ENCODE measurements around the gene SHC4. TPM values are rescaled to one million over a fixed set of nuclear protein-coding genes. Genes with fewer than 3 reads are reported as not detected.
A peak's percentile ranks its signal among the peaks of the same experiment; 100 is the strongest.

Gene SHC4
- total and polyA plus RNA-seq, 4 donors, result 0.09 to 1.9 (median 0.44) TPM

DNA sequence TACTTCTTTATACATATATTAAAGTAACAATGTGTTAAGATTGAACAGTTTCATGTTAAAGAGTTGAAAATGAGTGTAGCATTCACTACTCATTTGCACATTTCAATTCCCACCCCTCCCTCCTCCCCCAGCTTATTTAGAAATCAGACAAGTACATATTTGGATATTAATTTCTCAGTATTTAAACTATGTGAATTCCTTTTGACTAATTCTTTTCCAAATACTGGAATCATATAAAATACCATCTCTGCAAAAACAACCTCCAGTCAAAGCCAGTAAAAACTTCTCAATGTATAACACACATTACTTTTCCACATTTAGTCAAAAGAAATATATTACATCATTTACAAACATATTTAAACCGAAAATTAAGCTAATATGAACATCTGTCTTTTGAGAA, 25.5 kb upstream of the SHC4 start:
- 80 to 89% methylated on average over 1 of the region's 1 CpG for WGBS, 2 donors
- no peaks in the 10 kb centered on the region for H3K9me3 ChIP-seq (ENCODE audit: control insufficient read depth in 4 of 4, insufficient read depth in 3 of 4, low read length in 3 of 4)
- no peaks in the 10 kb centered on the region for H3K27me3 ChIP-seq (ENCODE audit: control insufficient read depth in 3 of 3, insufficient read depth in 3 of 3, low read length in 2 of 3)
- no peak for DNase-seq
- TF ChIP-seq, protein P1, sequence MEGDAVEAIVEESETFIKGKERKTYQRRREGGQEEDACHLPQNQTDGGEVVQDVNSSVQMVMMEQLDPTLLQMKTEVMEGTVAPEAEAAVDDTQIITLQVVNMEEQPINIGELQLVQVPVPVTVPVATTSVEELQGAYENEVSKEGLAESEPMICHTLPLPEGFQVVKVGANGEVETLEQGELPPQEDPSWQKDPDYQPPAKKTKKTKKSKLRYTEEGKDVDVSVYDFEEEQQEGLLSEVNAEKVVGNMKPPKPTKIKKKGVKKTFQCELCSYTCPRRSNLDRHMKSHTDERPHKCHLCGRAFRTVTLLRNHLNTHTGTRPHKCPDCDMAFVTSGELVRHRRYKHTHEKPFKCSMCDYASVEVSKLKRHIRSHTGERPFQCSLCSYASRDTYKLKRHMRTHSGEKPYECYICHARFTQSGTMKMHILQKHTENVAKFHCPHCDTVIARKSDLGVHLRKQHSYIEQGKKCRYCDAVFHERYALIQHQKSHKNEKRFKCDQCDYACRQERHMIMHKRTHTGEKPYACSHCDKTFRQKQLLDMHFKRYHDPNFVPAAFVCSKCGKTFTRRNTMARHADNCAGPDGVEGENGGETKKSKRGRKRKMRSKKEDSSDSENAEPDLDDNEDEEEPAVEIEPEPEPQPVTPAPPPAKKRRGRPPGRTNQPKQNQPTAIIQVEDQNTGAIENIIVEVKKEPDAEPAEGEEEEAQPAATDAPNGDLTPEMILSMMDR (IDR thresholded peaks at IDR 0.05; ENCODE audit: control extremely low read depth, extremely low read depth), result no peak
- no peak overlapping the region for H3K9ac ChIP-seq (ENCODE audit: insufficient read depth in 1 of 2, low read length in 2 of 2)
- ATAC-seq (ENCODE audit: insufficient read depth, low FRiP score), result no peak
- no peak overlapping the region for H3K4me3 ChIP-seq
- H3K4me1 ChIP-seq (ENCODE audit: control insufficient read depth in 5 of 5, insufficient read depth in 5 of 5, low read length in 5 of 5), result peaks cover 0 to 7% (median 5%) of the 10 kb centered on the region in 5 donors
- peaks cover 8 to 27% (median 19%) of the 10 kb centered on the region in 4 donors for H3K36me3 ChIP-seq (ENCODE audit: control insufficient read depth in 4 of 4, insufficient read depth in 4 of 4, low read length in 4 of 4)
- no peak overlapping the region for H3K27ac ChIP-seq (ENCODE audit: low read depth in 1 of 2, low read length in 1 of 2)

DNA sequence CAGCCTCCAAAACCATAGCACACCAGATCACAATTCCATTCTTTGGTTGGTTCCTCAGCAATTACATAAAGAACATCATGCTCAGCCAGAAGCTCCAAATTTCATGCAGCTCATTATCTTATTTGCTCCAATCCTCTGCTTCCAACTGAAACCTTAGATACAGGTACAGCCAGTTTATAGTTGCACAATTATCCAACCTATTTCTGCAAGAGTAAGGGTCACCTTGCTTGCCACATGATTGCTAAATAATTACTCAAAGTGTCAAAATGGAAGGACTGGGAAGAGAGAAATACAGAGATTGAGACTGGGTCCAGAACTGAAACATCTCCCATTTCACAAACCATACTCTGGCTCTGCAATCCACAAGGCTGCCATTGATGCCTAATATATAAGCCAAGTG, 23.4 kb upstream of the SHC4 start:
- DNase-seq (no peak), ATAC-seq (ENCODE audit: insufficient read depth, low FRiP score) (no peak)
- Histone ChIP-seq H3K9me3 (ENCODE audit: control insufficient read depth in 4 of 4, insufficient read depth in 3 of 4, low read length in 3 of 4) (no peaks in the 10 kb centered on the region), H3K27me3 (ENCODE audit: control insufficient read depth in 3 of 3, insufficient read depth in 3 of 3, low read length in 2 of 3) (no peaks in the 10 kb centered on the region), H3K27ac (ENCODE audit: low read depth in 1 of 2, low read length in 1 of 2) (no peak overlapping the region), H3K9ac (ENCODE audit: insufficient read depth in 1 of 2, low read length in 2 of 2) (no peak overlapping the region), H3K36me3 (ENCODE audit: control insufficient read depth in 4 of 4, insufficient read depth in 4 of 4, low read length in 4 of 4) (peaks cover 5 to 15% (median 14%) of the 10 kb centered on the region in 4 donors), H3K4me1 (ENCODE audit: control insufficient read depth in 5 of 5, insufficient read depth in 5 of 5, low read length in 5 of 5) (peaks cover 0 to 7% (median 5%) of the 10 kb centered on the region in 5 donors), H3K4me3 (no peak overlapping the region)
- TF ChIP-seq, protein P1 (IDR thresholded peaks at IDR 0.05; ENCODE audit: control extremely low read depth, extremely low read depth), result no peak

DNA sequence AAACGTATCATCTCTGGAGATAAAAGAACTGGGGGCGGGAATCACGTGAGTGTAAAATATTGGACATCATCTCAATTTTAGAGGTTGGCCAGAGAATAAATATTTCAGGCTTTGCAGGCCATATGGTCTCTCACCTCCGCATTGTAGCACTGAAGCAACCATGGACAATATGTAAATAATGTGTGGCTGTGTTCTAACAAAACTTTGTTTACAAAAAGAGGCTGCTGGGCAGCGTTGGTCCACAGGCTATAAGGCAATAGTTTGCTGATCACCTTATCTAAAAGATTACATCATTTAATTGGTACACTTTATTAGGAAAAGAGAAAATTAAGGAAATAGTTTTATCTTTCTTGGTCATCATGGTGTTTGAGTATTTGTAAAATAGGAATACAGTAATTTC, 22.5 kb upstream of the SHC4 start:
- DNase-seq, result no peak
- WGBS, 2 donors, result 82 to 91% methylated on average over 5 of the region's 5 CpGs
- H3K36me3 ChIP-seq (ENCODE audit: control insufficient read depth in 4 of 4, insufficient read depth in 4 of 4, low read length in 4 of 4), result peaks cover 3 to 9% (median 6%) of the 10 kb centered on the region in 4 donors
- no peaks in the 10 kb centered on the region for H3K27me3 ChIP-seq (ENCODE audit: control insufficient read depth in 3 of 3, insufficient read depth in 3 of 3, low read length in 2 of 3)
- no peak for ATAC-seq (ENCODE audit: insufficient read depth, low FRiP score)
- H3K9me3 ChIP-seq (ENCODE audit: control insufficient read depth in 4 of 4, insufficient read depth in 3 of 4, low read length in 3 of 4), result no peaks in the 10 kb centered on the region
- H3K4me3 ChIP-seq, result no peak overlapping the region
- no peak overlapping the region for H3K9ac ChIP-seq (ENCODE audit: insufficient read depth in 1 of 2, low read length in 2 of 2)
- H3K27ac ChIP-seq (ENCODE audit: low read depth in 1 of 2, low read length in 1 of 2), result no peak overlapping the region
- TF ChIP-seq, protein P1 (IDR thresholded peaks at IDR 0.05; ENCODE audit: control extremely low read depth, extremely low read depth), result no peak
- H3K4me1 ChIP-seq (ENCODE audit: control insufficient read depth in 5 of 5, insufficient read depth in 5 of 5, low read length in 5 of 5), result peaks cover 0 to 7% (median 5%) of the 10 kb centered on the region in 5 donors

DNA sequence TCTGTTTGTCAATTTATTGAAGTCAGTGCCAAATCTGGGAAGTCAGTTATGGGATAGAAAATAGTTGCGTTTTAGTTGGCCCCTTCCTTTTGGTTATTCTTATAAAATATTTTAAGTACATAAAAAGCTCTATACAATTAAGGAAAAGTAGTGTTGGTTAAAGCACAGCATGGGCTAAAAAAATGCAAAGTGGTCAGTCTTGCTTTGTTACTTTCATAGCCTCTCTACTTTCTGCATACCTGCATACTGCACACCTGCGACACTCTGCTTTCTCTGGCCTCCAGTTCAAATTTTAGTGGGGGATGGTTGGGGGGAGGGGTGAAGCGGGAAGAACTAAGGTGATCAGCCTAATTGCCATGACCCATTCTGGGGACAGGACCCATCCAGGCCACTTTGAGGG, 21.8 kb upstream of the SHC4 start:
- Histone ChIP-seq H3K4me1 (ENCODE audit: control insufficient read depth in 5 of 5, insufficient read depth in 5 of 5, low read length in 5 of 5) (peaks cover 0 to 7% (median 5%) of the 10 kb centered on the region in 5 donors), H3K9ac (ENCODE audit: insufficient read depth in 1 of 2, low read length in 2 of 2) (no peak overlapping the region), H3K9me3 (ENCODE audit: control insufficient read depth in 4 of 4, insufficient read depth in 3 of 4, low read length in 3 of 4) (no peaks in the 10 kb centered on the region), H3K27ac (ENCODE audit: low read depth in 1 of 2, low read length in 1 of 2) (no peak overlapping the region), H3K36me3 (ENCODE audit: control insufficient read depth in 4 of 4, insufficient read depth in 4 of 4, low read length in 4 of 4) (peaks cover 0 to 4% (median 1%) of the 10 kb centered on the region in 4 donors), H3K4me3 (no peak overlapping the region), H3K27me3 (ENCODE audit: control insufficient read depth in 3 of 3, insufficient read depth in 3 of 3, low read length in 2 of 3) (no peaks in the 10 kb centered on the region)
- peak in 2 of 3 donors; percentile 26 to 56 for DNase-seq
- TF ChIP-seq, protein P1 (IDR thresholded peaks at IDR 0.05; ENCODE audit: control extremely low read depth, extremely low read depth), result no peak
- no peak for ATAC-seq (ENCODE audit: insufficient read depth, low FRiP score)
- WGBS, 2 donors, result 60 to 85% methylated on average over 3 of the region's 3 CpGs

All from lung (tissue), 12 donors.